Adrenal gland (tissue), 12 donors: ENCODE measurements around the gene TIMP3. TPM values are rescaled to one million over a fixed set of nuclear protein-coding genes. Genes with fewer than 3 reads are reported as not detected.

Experiments
- DNase-seq, 7 donors: peaks; one replicate each; pipeline ENCODE4 v3.0.0-alpha.2; 2019 to 2020
- H3K27ac ChIP-seq, 5 donors: fragments of 200-600 bp; sonication (generic) in 4 of 5; 1 replicate in 3 of 5; 2 replicates in 2 of 5; pipeline versions ENCODE4 v1.5.1 to v1.8.0; 2016 to 2020; ENCODE audit warnings: mild to moderate bottlenecking in 1 of 5
- H3K27me3 ChIP-seq: fragments of 200-600 bp; 2 replicates; pipeline ENCODE4 v1.8.0; 2021
- H3K36me3 ChIP-seq, 2 donors: fragments of 200-600 bp; replicated peaks in 1 of 2; 1 replicate in 1 of 2; 2 replicates in 1 of 2; pipeline versions ENCODE4 v1.5.1 to v1.8.0; 2018 to 2022
- H3K4me1 ChIP-seq, 2 donors: fragments of 200-600 bp; replicated peaks in 1 of 2; 1 replicate in 1 of 2; 2 replicates in 1 of 2; pipeline versions ENCODE4 v1.5.1 to v1.8.0; 2018 to 2021
- H3K4me3 ChIP-seq, 4 donors: fragments of 200-600 bp; sonication (generic) in 3 of 4; one replicate each; pipeline ENCODE4 v1.5.1; 2016 to 2018
- H3K9me3 ChIP-seq, 3 donors: fragments of 200-600 bp; sonication (generic) in 1 of 3; replicated peaks in 1 of 3; 1 replicate in 2 of 3; 2 replicates in 1 of 3; pipeline versions ENCODE4 v1.5.1 to v1.8.0; 2016 to 2021
- CTCF ChIP-seq, 6 experiments: fragments of 450-650 bp in 4 of 6; fragments of 200-600 bp in 2 of 6; sonication (generic) in 1 of 6; IDR thresholded peaks; 1 replicate in 5 of 6; 2 replicates in 1 of 6; pipeline versions ENCODE4 v1.5.1 to v1.8.0; 2016 to 2021; ENCODE audit warnings: antibody characterized with exemption in 6 of 6, mild to moderate bottlenecking in 2 of 6, moderate library complexity in 1 of 6
- POLR2A ChIP-seq, 2 donors: fragments of 450-650 bp; IDR thresholded peaks; one replicate each; pipeline ENCODE4 v1.6.1; 2017; ENCODE audit warnings: antibody characterized with exemption in 2 of 2, mild to moderate bottlenecking in 2 of 2, moderate library complexity in 1 of 2
- WGBS, 4 donors: extraction: QIAGEN DNeasy Blood & Tissue Kit in 2 of 4; methylation state at CpG; one replicate each; pipeline versions ENCODE4 v1.1.5 to v1.1.7; 2013 to 2017; 5-methylcytosine and 5-hydroxymethylcytosine counted together
- intact Hi-C, 2 donors: fragments of 100-400 bp; cut with DNase I; formaldehyde crosslinking; loops; one replicate each; pipeline versions ENCODE4 v1.14.1 to v1.15.0; 2022 to 2023
- polyA plus RNA-seq, 3 donors: library from polyadenylated mRNA; stranded (reverse); fragments of 200-250 nt in 2 of 3; fragments of 350-450 nt in 1 of 3; fragmentation: Illumina TruSeq in 1 of 3; extraction: RNeasy Lipid Tissue Mini Kit (QIAGEN cat#74804) in 1 of 3; gene quantifications; one replicate each; pipeline ENCODE4 v1.2.3, GENCODE V29; 2013 to 2014
- total RNA-seq, 9 donors: library from RNA; depleted of rRNA in 4 of 9; stranded (reverse); fragments of >200 nt in 4 of 9; fragments of 120-200 nt in 1 of 9; fragmentation: NEBNext Ultra II Directional in 1 of 9; extraction: Animal tissue kit (Norgen Biotek cat#: 25700) in 1 of 9; gene quantifications; one replicate each; pipeline versions ENCODE4 v1.1.0 to v1.2.4, GENCODE V29; 2013 to 2023
- donor health status: healthy with polysubstance abuse.
- donor health status: Bipolar disorder and iron deficiency.
- donor health status: DM: yes; HTN: yes; CAD: no.
- donor health status: DM: no; HTN: no; CAD: no.
- donor health status: DM: no; HTN: no; CAD: no.
- donor health status: DM: yes; HTN: yes; CAD: no.

The TIMP3 gene
- total and polyA plus RNA-seq, 12 donors, result 78.0 to 677 (median 334) TPM

- WGBS, 4 donors, result 66 to 73% (median 68%) methylated on average over 7 of the region's 7 CpGs
- peak in 2 of 7 donors; percentile 47 to 51 for DNase-seq
- intact Hi-C loops, result loop anchor here in 1 of 2 donors (10.0 kb wide), 1 partner anchor 158 kb away; no protein-coding TSS in a partner anchor
- no peaks in the 10 kb centered on the region for H3K9me3 ChIP-seq
- TF ChIP-seq CTCF (IDR thresholded peaks at IDR 0.05) (peak; percentile 41 to 62 (median 52)), POLR2A (IDR thresholded peaks at IDR 0.05) (no peak)
- peaks cover 24 to 99% of the 10 kb centered on the region in 2 donors for H3K4me1 ChIP-seq
- H3K4me3 ChIP-seq, result no peak overlapping the region
- H3K36me3 ChIP-seq, result peaks cover 0 to 23% of the 10 kb centered on the region in 2 donors
- H3K27me3 ChIP-seq, result no peaks in the 10 kb centered on the region
- H3K27ac ChIP-seq, result peak overlapping the region in 3 of 5 donors; percentile 49 to 92 (median 89)
Measured at GRCh38 chr22:32836280-32837123, 35.0 kb downstream of the TIMP3 start.

- H3K36me3 ChIP-seq, result peaks cover 0 to 23% of the 10 kb centered on the region in 2 donors
- H3K27me3 ChIP-seq, result no peaks in the 10 kb centered on the region
- H3K27ac ChIP-seq, result peak overlapping the region in 2 of 5 donors; percentile 89 to 92
- 74 to 82% (median 79%) methylated on average over 9 of the region's 9 CpGs for whole genome bisulfite sequencing, 4 donors
- no peak for DNase-seq
- H3K4me3 ChIP-seq, result no peak overlapping the region
- no peaks in the 10 kb centered on the region for H3K9me3 ChIP-seq
- TF ChIP-seq POLR2A (IDR thresholded peaks at IDR 0.05), result no peak
- no peak for TF ChIP-seq CTCF (IDR thresholded peaks at IDR 0.05)
- peaks cover 24 to 99% of the 10 kb centered on the region in 2 donors for H3K4me1 ChIP-seq
- intact Hi-C loops, result loop anchor here in 1 of 2 donors (10.0 kb wide), 1 partner anchor 158 kb away; no protein-coding TSS in a partner anchor
Measured at GRCh38 chr22:32837142-32837541, 35.6 kb downstream of the TIMP3 start.

GRCh38 chr22:32837803-32838202, 36.3 kb downstream of the TIMP3 start:
- Histone ChIP-seq H3K36me3 (peaks cover 0 to 21% of the 10 kb centered on the region in 2 donors), H3K27me3 (no peaks in the 10 kb centered on the region), H3K4me3 (no peak overlapping the region), H3K4me1 (peaks cover 21 to 99% of the 10 kb centered on the region in 2 donors), H3K27ac (peak overlapping the region in 3 of 5 donors; percentile 85 to 92 (median 89)), H3K9me3 (no peaks in the 10 kb centered on the region)
- intact Hi-C loops, result loop anchor here in 1 of 2 donors (10.0 kb wide), 1 partner anchor 157 kb away; no protein-coding TSS in a partner anchor
- TF ChIP-seq CTCF (IDR thresholded peaks at IDR 0.05) (no peak), POLR2A (IDR thresholded peaks at IDR 0.05) (no peak)
- WGBS, 4 donors, result 75 to 86% (median 81%) methylated on average over 4 of the region's 4 CpGs
- no peak for DNase-seq

GRCh38 chr22:32839831-32840584, 38.5 kb downstream of the TIMP3 start:
- intact Hi-C loops, result loop anchor here in 1 of 2 donors (10.0 kb wide), 1 partner anchor 155 kb away; no protein-coding TSS in a partner anchor
- peak; percentile 71 to 91 (median 85) for DNase-seq
- H3K27ac ChIP-seq, result peak overlapping the region; percentile 33 to 92 (median 86)
- no peak overlapping the region for H3K4me3 ChIP-seq
- TF ChIP-seq CTCF (IDR thresholded peaks at IDR 0.05) (no peak), POLR2A (IDR thresholded peaks at IDR 0.05) (peak in 1 of 2 donors; percentile 34)
- H3K4me1 ChIP-seq, result peaks cover 21 to 92% of the 10 kb centered on the region in 2 donors
- 15 to 25% (median 19%) methylated on average over 14 of the region's 14 CpGs for WGBS, 4 donors
- H3K27me3 ChIP-seq, result no peaks in the 10 kb centered on the region
- H3K9me3 ChIP-seq, result no peaks in the 10 kb centered on the region
- peaks cover 0 to 8% of the 10 kb centered on the region in 2 donors for H3K36me3 ChIP-seq
